ENCODE measurements around the gene PI4K2A.
"Not testable (repeated sequence)": the region's sequence is repeated elsewhere in the genome, so short reads cannot be mapped to it uniquely, and the experiment has no call there.

Gene PI4K2A

DNA sequence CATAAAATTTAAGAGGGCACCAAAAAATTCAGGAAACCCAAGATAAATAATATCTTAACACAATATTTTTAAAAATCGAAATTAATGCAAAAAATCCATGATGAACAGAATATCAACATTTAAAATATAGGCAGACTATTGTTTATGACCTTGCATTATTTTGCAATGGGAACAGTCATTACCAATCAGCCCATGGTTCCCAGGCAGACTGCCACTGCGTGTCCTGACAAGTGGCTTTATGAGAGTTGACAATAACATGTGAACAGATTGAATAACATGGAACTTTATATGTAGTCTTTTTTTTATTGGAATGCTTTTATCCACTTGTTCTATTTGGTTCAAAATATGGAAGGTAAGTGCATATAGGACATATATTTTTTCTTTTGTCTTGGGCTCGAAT is 49.7 kb downstream of the PI4K2A start:
- POLR2A ChIA-PET = interaction anchor here (1.1 kb wide), 1 partner anchor 11 kb away, joined by 3 read pairs; no protein-coding TSS in a partner anchor
- H3K9me3 ChIP-seq (ENCODE audit: control insufficient read depth, insufficient read depth, low read depth, low read length) = no peaks in the 10 kb centered on the region
- H3K4me1 ChIP-seq (ENCODE audit: control insufficient read depth, insufficient read depth, low read length) = 0 out of 2 replicates have a peak, but pooled peaks cover 6% of the 10 kb centered on the region
- TF ChIP-seq ZNF670 (tag by site-specific recombination; IDR thresholded peaks at IDR 0.05; ENCODE audit: low read depth) = no peak
- 0 out of 2 replicates have a peak, but pooled peaks have one; percentile 19 for TF ChIP-seq ZBTB8A (tag by site-specific recombination; IDR thresholded peaks at IDR 0.05)
- no peak overlapping the region for H3K27ac ChIP-seq (ENCODE audit: extremely low read depth, low read depth, low read length)
- no peaks in the 10 kb centered on the region for H3K36me3 ChIP-seq (ENCODE audit: control insufficient read depth in 2 of 2, insufficient read depth in 1 of 2, low read length in 2 of 2)
- no peak overlapping the region for H3K4me3 ChIP-seq (ENCODE audit: low read depth, low read length)
- CTCF ChIA-PET = interaction anchor here (0.7 to 5.6 kb wide), 6 partner anchors 11 to 42 kb away, joined by 3 to 30 read pairs (median 16); no protein-coding TSS in a partner anchor

DNA sequence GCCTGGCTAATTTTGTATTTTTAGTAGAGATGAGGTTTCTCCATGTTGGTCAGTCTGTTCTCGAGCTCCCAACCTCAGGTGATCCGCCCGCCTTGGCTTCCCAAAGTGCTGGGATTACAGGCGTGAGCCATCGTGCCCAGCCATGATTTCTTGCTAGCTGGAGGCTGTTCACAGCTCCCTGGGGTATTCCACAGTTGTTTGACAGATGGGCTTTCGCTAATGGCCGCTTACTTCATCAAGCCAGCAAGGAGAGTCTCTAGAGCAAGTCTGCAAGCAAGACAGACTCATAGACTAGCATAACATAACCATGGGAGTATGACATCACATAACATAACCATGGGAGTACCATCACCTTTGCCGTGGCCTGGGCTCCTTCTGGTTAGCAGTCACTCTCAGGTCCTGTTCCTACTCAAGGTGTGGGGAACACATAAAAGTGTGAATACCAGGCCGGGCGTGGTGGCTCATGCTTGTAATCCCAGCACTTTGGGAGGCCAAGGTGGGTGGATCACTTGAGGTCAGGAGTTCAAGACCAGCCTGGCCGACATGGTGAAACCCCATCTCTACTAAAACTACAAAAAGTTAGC is 57.7 kb downstream of the PI4K2A start:
- TF ChIP-seq ATF2 (tag by site-specific recombination; IDR thresholded peaks at IDR 0.05; ENCODE audit: low read depth) (peak; percentile 35; the same call in 1 of the 2 replicates), ZNF600 (tag by site-specific recombination; IDR thresholded peaks at IDR 0.05) (0 out of 2 replicates have a peak, but pooled peaks have one; percentile 42), SCRT1 (tag by site-specific recombination; IDR thresholded peaks at IDR 0.05; ENCODE audit: borderline replicate concordance) (peak; percentile 58; the same call in 1 of the 2 replicates), SCRT2 (tag by site-specific recombination; IDR thresholded peaks at IDR 0.05) (peak; percentile 66)
- TF ChIP-seq, protein P1, sequence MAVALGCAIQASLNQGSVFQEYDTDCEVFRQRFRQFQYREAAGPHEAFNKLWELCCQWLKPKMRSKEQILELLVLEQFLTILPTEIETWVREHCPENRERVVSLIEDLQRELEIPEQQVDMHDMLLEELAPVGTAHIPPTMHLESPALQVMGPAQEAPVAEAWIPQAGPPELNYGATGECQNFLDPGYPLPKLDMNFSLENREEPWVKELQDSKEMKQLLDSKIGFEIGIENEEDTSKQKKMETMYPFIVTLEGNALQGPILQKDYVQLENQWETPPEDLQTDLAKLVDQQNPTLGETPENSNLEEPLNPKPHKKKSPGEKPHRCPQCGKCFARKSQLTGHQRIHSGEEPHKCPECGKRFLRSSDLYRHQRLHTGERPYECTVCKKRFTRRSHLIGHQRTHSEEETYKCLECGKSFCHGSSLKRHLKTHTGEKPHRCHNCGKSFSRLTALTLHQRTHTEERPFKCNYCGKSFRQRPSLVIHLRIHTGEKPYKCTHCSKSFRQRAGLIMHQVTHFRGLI (tag by site-specific recombination; IDR thresholded peaks at IDR 0.05) = peak; percentile 63; the same call in 1 of the 2 replicates
- H3K36me3 ChIP-seq (ENCODE audit: control insufficient read depth in 2 of 2, insufficient read depth in 1 of 2, low read length in 2 of 2); H3K4me3 ChIP-seq (ENCODE audit: low read depth, low read length); H3K4me1 ChIP-seq (ENCODE audit: control insufficient read depth, insufficient read depth, low read length); H3K27ac ChIP-seq (ENCODE audit: extremely low read depth, low read depth, low read length); H3K9me3 ChIP-seq (ENCODE audit: control insufficient read depth, insufficient read depth, low read depth, low read length): not testable (repeated sequence)
- POLR2A ChIA-PET = interaction anchor here (0.7 to 1.4 kb wide), 2 partner anchors 15 to 38 kb away, joined by 3 to 6 read pairs; partner anchors contain the start of genes MARVELD1 and ZFYVE27
- CTCF ChIA-PET = interaction anchor here (0.9 to 2.3 kb wide), 5 partner anchors 11 to 343 kb away, joined by 4 to 21 read pairs (median 8); no protein-coding TSS in a partner anchor

DNA sequence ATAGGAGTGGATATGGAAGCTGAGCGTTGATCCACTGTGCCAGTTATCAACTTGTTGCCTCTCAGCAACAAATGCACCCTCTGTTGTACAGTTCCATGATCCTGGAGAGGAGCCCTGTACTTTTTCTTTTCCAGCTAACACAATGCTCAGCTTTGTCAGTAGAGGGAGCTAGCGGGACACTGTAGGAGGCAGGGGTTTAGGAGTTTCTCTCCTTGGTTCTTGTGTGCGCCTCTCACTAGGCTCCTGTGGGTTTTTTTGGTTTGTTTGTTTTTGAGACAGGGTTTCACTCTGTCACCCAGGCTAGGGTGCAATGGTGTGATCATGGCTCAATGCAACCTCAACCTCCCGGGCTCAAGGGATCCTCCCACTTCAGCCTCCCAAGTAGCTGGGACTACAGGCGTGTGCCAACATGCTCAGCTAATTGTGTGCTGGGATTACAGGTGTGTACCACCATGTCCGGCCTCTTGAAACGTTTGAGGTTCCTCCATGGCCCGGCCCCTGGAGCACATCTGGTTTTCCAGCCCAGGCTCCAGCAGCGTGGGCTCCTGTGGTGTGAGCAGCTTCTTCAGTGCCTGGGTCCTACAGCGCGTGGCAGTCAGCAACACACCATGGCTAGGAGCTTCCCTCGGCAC is 61.1 kb downstream of the PI4K2A start:
- POLR2A ChIA-PET = interaction anchor here (1.2 to 2.6 kb wide), 3 partner anchors 12 to 35 kb away, joined by 3 to 23 read pairs (median 6); partner anchors contain the start of genes AVPI1 and ZFYVE27
- H3K9me3 ChIP-seq (ENCODE audit: control insufficient read depth, insufficient read depth, low read depth, low read length) = no peaks in the 10 kb centered on the region
- CTCF ChIA-PET = interaction anchor here (0.5 to 20.4 kb wide), 30 partner anchors 10 to 578 kb away, joined by 3 to 487 read pairs (median 4); partner anchors contain the start of genes AVPI1 and ZFYVE27
- no peak overlapping the region for H3K4me3 ChIP-seq (ENCODE audit: low read depth, low read length)
- no peaks in the 10 kb centered on the region for H3K4me1 ChIP-seq (ENCODE audit: control insufficient read depth, insufficient read depth, low read length)
- no peaks in the 10 kb centered on the region for H3K36me3 ChIP-seq (ENCODE audit: control insufficient read depth in 2 of 2, insufficient read depth in 1 of 2, low read length in 2 of 2)
- H3K27ac ChIP-seq (ENCODE audit: extremely low read depth, low read depth, low read length) = no peak overlapping the region
- no peak for TF ChIP-seq KLF9 (tag by site-specific recombination; IDR thresholded peaks at IDR 0.05; ENCODE audit: low read depth)
- TF ChIP-seq ZNF548 (tag by site-specific recombination; IDR thresholded peaks at IDR 0.05) = no peak
- no peak for TF ChIP-seq EGR2 (tag by site-specific recombination; IDR thresholded peaks at IDR 0.05; ENCODE audit: low read depth)
- no peak for TF ChIP-seq ZNF138 (tag by site-specific recombination; IDR thresholded peaks at IDR 0.05; ENCODE audit: borderline replicate concordance)
- no peak for TF ChIP-seq ZNF146 (tag by site-specific recombination; IDR thresholded peaks at IDR 0.05)
- TF ChIP-seq ZNF830 (tag by site-specific recombination; IDR thresholded peaks at IDR 0.05; ENCODE audit: low read depth) = no peak
- no peak for TF ChIP-seq ZNF670 (tag by site-specific recombination; IDR thresholded peaks at IDR 0.05; ENCODE audit: low read depth)
- TF ChIP-seq GLIS1 (tag by site-specific recombination; IDR thresholded peaks at IDR 0.05) = peak; percentile 88
- no peak for TF ChIP-seq ZNF658 (tag by site-specific recombination; IDR thresholded peaks at IDR 0.05)
- TF ChIP-seq MEIS1 (CRISPR knock-in tag; IDR thresholded peaks at IDR 0.05; ENCODE audit: borderline replicate concordance) = no peak
- TF ChIP-seq ZNF660 (tag by site-specific recombination; IDR thresholded peaks at IDR 0.05) = peak; percentile 58; the same call in 1 of the 2 replicates
- peak; percentile 74 for TF ChIP-seq ZNF18 (tag by site-specific recombination; IDR thresholded peaks at IDR 0.05)
- no peak for TF ChIP-seq ZFP37 (tag by site-specific recombination; IDR thresholded peaks at IDR 0.05)
- TF ChIP-seq SCRT2 (tag by site-specific recombination; IDR thresholded peaks at IDR 0.05) = peak; percentile 99
- TF ChIP-seq ELK4 (IDR thresholded peaks at IDR 0.05; ENCODE audit: borderline replicate concordance, low read depth, low read length) = no peak
- TF ChIP-seq ZNF654 (tag by site-specific recombination; IDR thresholded peaks at IDR 0.05; ENCODE audit: low read depth) = peak; percentile 99
- peak; percentile 40; the same call in 1 of the 2 replicates for TF ChIP-seq ZNF335 (tag by site-specific recombination; conservative IDR thresholded peaks at IDR 0.05)
- TF ChIP-seq ZNF416 (tag by site-specific recombination; IDR thresholded peaks at IDR 0.05) = no peak
